GM21423 (cell line): ENCODE measurements around the gene HLA-B.
"Not testable (repeated sequence)": the region's sequence is repeated elsewhere in the genome, so short reads cannot be mapped to it uniquely, and the experiment has no call there.

Experiments used
- ATAC-seq: cut with Tn5 transposase; IDR thresholded peaks from one replicate; pipeline ENCODE4 v1.9.1; 2021; ENCODE audit warnings: mild to moderate bottlenecking, moderate library complexity; ENCODE audit not compliant: unreplicated experiment

The HLA-B gene

GRCh38 chr6:31385041-31385440 is 28.1 kb upstream of the HLA-B start:
- no peak for ATAC-seq

- no peak for ATAC-seq
Measured at GRCh38 chr6:31383149-31383548, 26.2 kb upstream of the HLA-B start.

- ATAC-seq: no peak
Measured at GRCh38 chr6:31381666-31382065, 24.7 kb upstream of the HLA-B start.

GRCh38 chr6:31379850-31380249 is 22.9 kb upstream of the HLA-B start:
- ATAC-seq: no peak

- no peak for ATAC-seq
Measured at GRCh38 chr6:31378721-31379103, 21.7 kb upstream of the HLA-B start.

GRCh38 chr6:31378062-31378720 is 21.2 kb upstream of the HLA-B start:
- ATAC-seq: no peak

GRCh38 chr6:31377029-31377428 is 20.1 kb upstream of the HLA-B start:
- ATAC-seq: no peak

- no peak for ATAC-seq
Measured at GRCh38 chr6:31375699-31376098, 18.7 kb upstream of the HLA-B start.

- ATAC-seq: not testable (repeated sequence)
Measured at GRCh38 chr6:31374118-31374517, 17.1 kb upstream of the HLA-B start.

GRCh38 chr6:31368461-31368860 is 11.5 kb upstream of the HLA-B start:
- no peak for ATAC-seq

- ATAC-seq: peak; percentile 85
Measured at GRCh38 chr6:31366693-31367470, 9.9 kb upstream of the HLA-B start.

GRCh38 chr6:31365864-31366263 is 8.9 kb upstream of the HLA-B start:
- no peak for ATAC-seq

GRCh38 chr6:31363811-31364210 is 6.8 kb upstream of the HLA-B start:
- no peak for ATAC-seq

- ATAC-seq: no peak
Measured at GRCh38 chr6:31362751-31363150, 5.8 kb upstream of the HLA-B start.

GRCh38 chr6:31359581-31359980 is 2.6 kb upstream of the HLA-B start:
- no peak for ATAC-seq

- ATAC-seq: no peak
Measured at GRCh38 chr6:31358302-31358701, 1.3 kb upstream of the HLA-B start.

- no peak for ATAC-seq
Measured at GRCh38 chr6:31357886-31358285, 907 bp upstream of the HLA-B start.

GRCh38 chr6:31356216-31356945 is 598 bp downstream of the HLA-B start:
- no peak for ATAC-seq

GRCh38 chr6:31355583-31355948 is 1.4 kb downstream of the HLA-B start:
- no peak for ATAC-seq

- no peak for ATAC-seq
Measured at GRCh38 chr6:31354864-31355582, 2.0 kb downstream of the HLA-B start.

- no peak for ATAC-seq
Measured at GRCh38 chr6:31354158-31354863, 2.7 kb downstream of the HLA-B start.
